ENCODE data around the gene ATXN1.

DNA sequence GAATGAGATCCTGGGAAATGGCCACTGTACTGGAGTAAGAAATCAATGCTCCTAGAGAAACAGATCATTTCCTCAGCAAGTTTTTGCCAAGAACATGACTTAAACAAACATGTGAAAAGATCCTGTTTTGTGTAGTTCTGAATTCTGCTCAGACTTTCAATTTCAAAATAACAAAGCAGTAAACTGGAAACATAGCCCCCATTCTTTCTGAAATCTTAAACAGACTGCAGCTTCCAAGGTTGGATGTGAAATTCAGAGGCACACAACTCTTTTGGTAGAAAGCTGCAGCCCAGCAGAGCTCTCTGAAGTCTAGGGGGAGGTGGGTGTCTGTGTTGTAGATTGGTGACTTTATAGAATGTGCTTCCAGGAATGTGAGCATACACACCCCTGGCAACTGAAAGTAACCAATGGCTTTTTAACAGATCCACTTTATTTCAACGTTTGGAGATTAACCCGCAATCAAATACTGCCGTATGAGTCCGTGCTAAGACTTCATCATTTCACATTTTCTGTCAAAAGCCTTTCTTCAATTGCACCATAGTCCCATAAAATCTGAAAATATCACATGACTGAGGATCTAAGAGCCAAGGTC is 86.4 kb downstream of the ATXN1 start:
- TF ChIP-seq POLR2A (IDR thresholded peaks at IDR 0.05) (no peak), CTCF (IDR thresholded peaks at IDR 0.05) (no peak)

All from gastroesophageal sphincter (tissue), 3 donors.